ENCODE data around the gene TMSB10. TPM values are rescaled to one million over a fixed set of nuclear protein-coding genes. Genes with fewer than 3 reads are reported as not detected.

Gene TMSB10
- total RNA-seq, 1 experiment from 2014 or later: 2,488 TPM

- Histone ChIP-seq H3K4me3 (ENCODE audit: low read depth, low read length, poor library complexity, severe bottlenecking) (no peak overlapping the region), H3K27ac (ENCODE audit: low read depth, low read length, poor library complexity, severe bottlenecking) (no peak overlapping the region), H3K9me3 (ENCODE audit: low read depth, low read length, poor library complexity, severe bottlenecking) (no peaks in the 10 kb centered on the region), H3K36me3 (ENCODE audit: insufficient read depth, low read length, poor library complexity, severe bottlenecking) (no peaks in the 10 kb centered on the region), H3K4me1 (ENCODE audit: insufficient read depth, low read length, poor library complexity, severe bottlenecking) (no peaks in the 10 kb centered on the region), H3K27me3 (replicated peaks; ENCODE audit: insufficient read depth, low read depth, low read length, poor library complexity) (no peaks in the 10 kb centered on the region)
- BruUV-seq (replicated peaks): no TSS peak
- intact Hi-C loops (cut with micrococcal nuclease; ENCODE audit: unreplicated experiment): no loop called here
- DNase-seq (ENCODE audit: low spot score): no peak
- POLR2A ChIA-PET (ENCODE audit: low non-redundant PET): no interaction called here
- TF ChIP-seq EZH2 (IDR thresholded peaks at IDR 0.05; ENCODE audit: borderline replicate concordance, low read depth, low read length, poor library complexity, severe bottlenecking) (no peak), CTCF (conservative IDR thresholded peaks at IDR 0.05; ENCODE audit: low read depth, low read length) (no peak)
- CTCF ChIA-PET: no interaction called here
Measured at GRCh38 chr2:84940088-84940470, 34.6 kb downstream of the TMSB10 start.

- BruUV-seq (replicated peaks): no TSS peak
- CTCF ChIA-PET: interaction anchor here (0.9 kb wide), 1 partner anchor 15 kb away, joined by 4 read pairs; no protein-coding TSS in a partner anchor
- Histone ChIP-seq H3K36me3 (ENCODE audit: insufficient read depth, low read length, poor library complexity, severe bottlenecking) (no peaks in the 10 kb centered on the region), H3K27ac (ENCODE audit: low read depth, low read length, poor library complexity, severe bottlenecking) (no peak overlapping the region), H3K9me3 (ENCODE audit: low read depth, low read length, poor library complexity, severe bottlenecking) (no peaks in the 10 kb centered on the region), H3K4me1 (ENCODE audit: insufficient read depth, low read length, poor library complexity, severe bottlenecking) (no peaks in the 10 kb centered on the region), H3K4me3 (ENCODE audit: low read depth, low read length, poor library complexity, severe bottlenecking) (no peak overlapping the region), H3K27me3 (replicated peaks; ENCODE audit: insufficient read depth, low read depth, low read length, poor library complexity) (no peaks in the 10 kb centered on the region)
- no peak for DNase-seq (ENCODE audit: low spot score)
- intact Hi-C loops (cut with micrococcal nuclease; ENCODE audit: unreplicated experiment): no loop called here
- POLR2A ChIA-PET (ENCODE audit: low non-redundant PET): no interaction called here
- TF ChIP-seq CTCF (conservative IDR thresholded peaks at IDR 0.05; ENCODE audit: low read depth, low read length) (no peak), EZH2 (IDR thresholded peaks at IDR 0.05; ENCODE audit: borderline replicate concordance, low read depth, low read length, poor library complexity, severe bottlenecking) (no peak)
Measured at GRCh38 chr2:84940831-84941412, 35.5 kb downstream of the TMSB10 start.

DNA sequence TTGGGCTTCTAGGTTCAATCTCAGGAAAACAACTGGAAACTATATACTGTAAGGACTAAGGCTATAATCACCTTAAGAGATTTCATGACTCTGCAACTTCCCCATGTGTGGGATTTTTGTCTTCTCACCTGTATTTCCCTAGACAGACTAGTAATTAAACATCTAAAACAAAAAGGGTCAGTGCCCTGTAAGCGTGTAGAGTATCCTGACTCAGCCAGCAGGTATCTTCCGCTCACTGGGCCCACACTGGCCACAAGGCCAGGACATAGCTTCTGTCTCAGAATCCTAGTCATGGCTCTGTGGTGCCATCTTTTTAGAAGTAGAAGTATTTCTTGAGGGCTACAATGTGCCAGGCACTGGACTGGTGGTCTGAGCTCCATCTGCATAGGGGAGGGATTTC lies 36.7 kb downstream of the TMSB10 start:
- intact Hi-C loops (cut with micrococcal nuclease; ENCODE audit: unreplicated experiment): no loop called here
- no peaks in the 10 kb centered on the region for H3K4me1 ChIP-seq (ENCODE audit: insufficient read depth, low read length, poor library complexity, severe bottlenecking)
- no peaks in the 10 kb centered on the region for H3K36me3 ChIP-seq (ENCODE audit: insufficient read depth, low read length, poor library complexity, severe bottlenecking)
- no peak for DNase-seq (ENCODE audit: low spot score)
- H3K27ac ChIP-seq (ENCODE audit: low read depth, low read length, poor library complexity, severe bottlenecking): no peak overlapping the region
- TF ChIP-seq EZH2 (IDR thresholded peaks at IDR 0.05; ENCODE audit: borderline replicate concordance, low read depth, low read length, poor library complexity, severe bottlenecking) (no peak), CTCF (conservative IDR thresholded peaks at IDR 0.05; ENCODE audit: low read depth, low read length) (no peak)
- H3K9me3 ChIP-seq (ENCODE audit: low read depth, low read length, poor library complexity, severe bottlenecking): no peaks in the 10 kb centered on the region
- POLR2A ChIA-PET (ENCODE audit: low non-redundant PET): no interaction called here
- no peaks in the 10 kb centered on the region for H3K27me3 ChIP-seq (replicated peaks; ENCODE audit: insufficient read depth, low read depth, low read length, poor library complexity)
- no TSS peak for BruUV-seq (replicated peaks)
- CTCF ChIA-PET: no interaction called here
- no peak overlapping the region for H3K4me3 ChIP-seq (ENCODE audit: low read depth, low read length, poor library complexity, severe bottlenecking)

Data from A673 (cell line).